Measurements from ENCODE around the gene CHRNB2. TPM values are rescaled to one million over a fixed set of nuclear protein-coding genes. Genes with fewer than 3 reads are reported as not detected.

CHRNB2 gene
- total RNA-seq, 1 donor from 2014 or later, result 2.5 TPM

- TF ChIP-seq, protein P1, sequence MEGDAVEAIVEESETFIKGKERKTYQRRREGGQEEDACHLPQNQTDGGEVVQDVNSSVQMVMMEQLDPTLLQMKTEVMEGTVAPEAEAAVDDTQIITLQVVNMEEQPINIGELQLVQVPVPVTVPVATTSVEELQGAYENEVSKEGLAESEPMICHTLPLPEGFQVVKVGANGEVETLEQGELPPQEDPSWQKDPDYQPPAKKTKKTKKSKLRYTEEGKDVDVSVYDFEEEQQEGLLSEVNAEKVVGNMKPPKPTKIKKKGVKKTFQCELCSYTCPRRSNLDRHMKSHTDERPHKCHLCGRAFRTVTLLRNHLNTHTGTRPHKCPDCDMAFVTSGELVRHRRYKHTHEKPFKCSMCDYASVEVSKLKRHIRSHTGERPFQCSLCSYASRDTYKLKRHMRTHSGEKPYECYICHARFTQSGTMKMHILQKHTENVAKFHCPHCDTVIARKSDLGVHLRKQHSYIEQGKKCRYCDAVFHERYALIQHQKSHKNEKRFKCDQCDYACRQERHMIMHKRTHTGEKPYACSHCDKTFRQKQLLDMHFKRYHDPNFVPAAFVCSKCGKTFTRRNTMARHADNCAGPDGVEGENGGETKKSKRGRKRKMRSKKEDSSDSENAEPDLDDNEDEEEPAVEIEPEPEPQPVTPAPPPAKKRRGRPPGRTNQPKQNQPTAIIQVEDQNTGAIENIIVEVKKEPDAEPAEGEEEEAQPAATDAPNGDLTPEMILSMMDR (IDR thresholded peaks at IDR 0.05; ENCODE audit: insufficient read depth, low read length, poor library complexity, severe bottlenecking), result no peak
- H3K36me3 ChIP-seq (ENCODE audit: control insufficient read depth, insufficient read depth, low read length), result no peaks in the 10 kb centered on the region
- H3K4me3 ChIP-seq (ENCODE audit: low read depth, low read length), result no peak overlapping the region
- H3K27me3 ChIP-seq (ENCODE audit: control insufficient read depth, insufficient read depth, low read length), result no peaks in the 10 kb centered on the region
- DNase-seq (ENCODE audit: low read depth), result no peak
These were observed 54.3 kb downstream of the CHRNB2 start for GRCh38 chr1:154621875-154622274.

DNA sequence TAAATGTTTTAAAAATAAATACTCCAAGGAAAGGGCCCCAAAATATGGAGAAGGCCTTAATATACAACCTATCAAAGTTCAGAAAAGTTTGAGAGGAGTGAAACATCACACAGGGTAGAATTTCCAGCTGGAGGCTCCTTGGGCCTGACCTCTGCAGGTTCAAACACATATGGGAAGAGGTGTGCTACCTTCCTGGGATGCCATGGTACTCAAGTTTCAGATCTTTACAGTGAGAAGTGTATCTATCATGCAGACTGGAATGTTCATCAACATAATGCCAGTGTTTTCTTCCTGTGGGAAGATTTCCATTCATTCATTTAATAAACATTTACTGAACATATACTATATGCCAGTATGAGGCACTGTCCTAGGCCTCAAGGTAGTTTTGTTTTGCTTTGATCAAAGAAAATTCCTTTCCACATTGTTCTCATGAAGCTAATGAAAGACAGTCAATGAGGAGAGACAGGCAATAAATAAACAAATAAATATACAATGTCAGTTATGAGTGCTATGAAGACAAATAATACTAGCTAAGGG is 55.0 kb downstream of the CHRNB2 start:
- Histone ChIP-seq H3K27me3 (ENCODE audit: control insufficient read depth, insufficient read depth, low read length) (no peaks in the 10 kb centered on the region), H3K36me3 (ENCODE audit: control insufficient read depth, insufficient read depth, low read length) (no peaks in the 10 kb centered on the region), H3K4me3 (ENCODE audit: low read depth, low read length) (no peak overlapping the region)
- TF ChIP-seq, protein P1 (IDR thresholded peaks at IDR 0.05; ENCODE audit: insufficient read depth, low read length, poor library complexity, severe bottlenecking), result no peak
- no peak for DNase-seq (ENCODE audit: low read depth)

- Histone ChIP-seq H3K27me3 (ENCODE audit: control insufficient read depth, insufficient read depth, low read length) (no peaks in the 10 kb centered on the region), H3K36me3 (ENCODE audit: control insufficient read depth, insufficient read depth, low read length) (no peaks in the 10 kb centered on the region), H3K4me3 (ENCODE audit: low read depth, low read length) (no peak overlapping the region)
- TF ChIP-seq, protein P1 (IDR thresholded peaks at IDR 0.05; ENCODE audit: insufficient read depth, low read length, poor library complexity, severe bottlenecking), result no peak
- DNase-seq (ENCODE audit: low read depth), result no peak
These were observed 55.8 kb downstream of the CHRNB2 start for GRCh38 chr1:154623358-154623757.

DNA sequence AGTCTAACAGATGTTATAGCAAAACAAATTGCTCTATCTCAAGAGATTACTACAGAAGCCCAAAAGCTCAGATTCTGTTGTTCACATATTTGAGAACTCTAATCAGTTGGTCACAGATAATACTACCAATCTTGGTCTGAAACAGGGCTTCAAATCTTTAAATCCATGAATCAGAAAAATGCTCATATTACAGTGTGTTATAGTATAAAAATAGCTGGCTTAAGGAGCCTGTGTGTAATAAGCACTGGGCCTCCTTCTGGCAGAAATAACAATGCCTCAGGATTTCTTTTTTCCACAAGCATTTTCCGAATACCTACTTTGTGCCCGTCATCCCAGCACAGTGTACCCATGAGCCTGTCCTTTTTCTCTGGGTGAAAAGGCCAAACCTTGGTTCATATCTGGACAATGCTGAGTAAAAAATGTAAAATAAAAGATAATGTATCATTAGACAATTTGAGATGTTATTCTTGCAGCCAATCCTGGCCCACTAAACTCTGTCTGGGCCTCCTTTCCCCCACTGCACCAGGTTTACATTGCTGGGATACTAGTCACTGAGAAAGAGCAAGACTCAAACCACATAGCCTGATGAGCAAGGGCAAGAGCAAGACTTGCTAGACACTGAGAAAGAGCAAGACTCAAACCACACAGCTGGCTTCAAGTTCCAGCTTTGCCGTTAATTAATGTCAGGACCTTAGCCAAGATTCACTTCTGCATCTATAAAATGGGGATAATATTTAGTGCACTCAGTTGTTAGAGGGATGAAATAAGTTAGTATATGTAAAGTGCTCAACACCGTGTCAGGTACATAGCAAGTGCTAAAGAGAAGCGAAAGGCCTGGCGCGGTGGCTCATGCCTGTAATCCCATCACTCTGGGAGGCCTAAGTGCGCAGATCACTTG is 57.4 kb downstream of the CHRNB2 start:
- DNase-seq (ENCODE audit: low read depth), result no peak
- TF ChIP-seq, protein P1 (IDR thresholded peaks at IDR 0.05; ENCODE audit: insufficient read depth, low read length, poor library complexity, severe bottlenecking), result no peak
- H3K36me3 ChIP-seq (ENCODE audit: control insufficient read depth, insufficient read depth, low read length), result no peaks in the 10 kb centered on the region
- no peak overlapping the region for H3K4me3 ChIP-seq (ENCODE audit: low read depth, low read length)
- no peaks in the 10 kb centered on the region for H3K27me3 ChIP-seq (ENCODE audit: control insufficient read depth, insufficient read depth, low read length)

DNA sequence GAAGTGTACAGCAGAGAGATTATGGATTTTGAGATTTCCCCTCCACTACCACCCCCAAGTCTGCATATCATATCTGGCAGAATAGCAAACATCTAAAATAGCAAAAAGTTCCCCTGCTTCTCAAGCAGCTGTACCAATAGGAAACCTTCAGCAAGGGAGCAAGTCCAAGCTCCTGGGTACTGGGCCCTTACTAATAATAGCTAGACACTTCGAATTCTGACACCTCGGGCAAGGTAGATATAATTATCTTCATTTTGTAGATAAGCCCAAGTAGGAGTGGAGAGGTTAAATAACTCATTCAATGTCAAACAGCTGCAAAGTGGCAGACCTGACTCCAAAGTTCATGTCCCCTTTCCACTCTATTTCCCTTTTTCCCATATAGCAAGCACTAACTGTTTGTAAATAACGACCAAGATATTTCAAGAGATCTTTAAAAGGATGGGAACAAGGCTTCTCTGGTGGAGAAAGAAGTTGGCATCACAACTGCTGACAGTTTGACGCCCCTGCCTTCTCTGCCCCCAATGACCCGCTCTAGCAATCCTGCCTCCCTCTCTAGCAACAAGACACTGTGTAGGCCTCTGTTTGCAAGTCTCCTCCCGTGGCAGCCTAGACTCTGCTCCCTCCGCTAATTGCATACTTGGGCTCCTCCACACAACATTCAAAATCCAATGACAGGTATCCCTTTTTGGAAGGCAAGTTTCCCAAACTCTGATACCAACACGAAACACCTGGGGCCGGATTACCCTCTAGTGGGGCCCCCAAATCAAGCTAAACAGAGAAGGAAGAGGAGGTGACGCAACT is 59.1 kb downstream of the CHRNB2 start:
- H3K36me3 ChIP-seq (ENCODE audit: control insufficient read depth, insufficient read depth, low read length), result no peaks in the 10 kb centered on the region
- TF ChIP-seq, protein P1 (IDR thresholded peaks at IDR 0.05; ENCODE audit: insufficient read depth, low read length, poor library complexity, severe bottlenecking), result no peak
- DNase-seq (ENCODE audit: low read depth), result no peak
- H3K27me3 ChIP-seq (ENCODE audit: control insufficient read depth, insufficient read depth, low read length), result peaks cover 2% of the 10 kb centered on the region
- peak overlapping the region; percentile 57 for H3K4me3 ChIP-seq (ENCODE audit: low read depth, low read length)

Data from kidney epithelial cell (primary cell).